ENCODE data around the gene ST8SIA5.

- no peak for TF ChIP-seq CTCF (conservative IDR thresholded peaks at IDR 0.05; ENCODE audit: low read depth, low read length)
- no peak for TF ChIP-seq BHLHE40 (IDR thresholded peaks at IDR 0.05; ENCODE audit: low read depth, low read length)
- TF ChIP-seq SMC3 (IDR thresholded peaks at IDR 0.05; ENCODE audit: low read depth, low read length) = no peak
- TF ChIP-seq, protein P1, sequence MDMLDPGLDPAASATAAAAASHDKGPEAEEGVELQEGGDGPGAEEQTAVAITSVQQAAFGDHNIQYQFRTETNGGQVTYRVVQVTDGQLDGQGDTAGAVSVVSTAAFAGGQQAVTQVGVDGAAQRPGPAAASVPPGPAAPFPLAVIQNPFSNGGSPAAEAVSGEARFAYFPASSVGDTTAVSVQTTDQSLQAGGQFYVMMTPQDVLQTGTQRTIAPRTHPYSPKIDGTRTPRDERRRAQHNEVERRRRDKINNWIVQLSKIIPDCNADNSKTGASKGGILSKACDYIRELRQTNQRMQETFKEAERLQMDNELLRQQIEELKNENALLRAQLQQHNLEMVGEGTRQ (IDR thresholded peaks at IDR 0.05; ENCODE audit: low read depth, low read length) = no peak
- TF ChIP-seq POLR2A (IDR thresholded peaks at IDR 0.05; ENCODE audit: low read depth, low read length) = no peak
- TF ChIP-seq RCOR1 (IDR thresholded peaks at IDR 0.05; ENCODE audit: insufficient replicate concordance, low read length) = no peak
- no peak for TF ChIP-seq RAD21 (IDR thresholded peaks at IDR 0.05; ENCODE audit: low read length)
- no peak for TF ChIP-seq CHD1 (IDR thresholded peaks at IDR 0.05; ENCODE audit: low read depth, low read length)
- TF ChIP-seq RFX5 (IDR thresholded peaks at IDR 0.05; ENCODE audit: low read depth, low read length) = no peak
- TF ChIP-seq MAZ (IDR thresholded peaks at IDR 0.05; ENCODE audit: borderline replicate concordance, low read depth, low read length) = no peak
- TF ChIP-seq NFE2L2 (IDR thresholded peaks at IDR 0.05; ENCODE audit: low read depth, low read length) = no peak
- TF ChIP-seq CEBPB (IDR thresholded peaks at IDR 0.05; ENCODE audit: low read depth, low read length) = no peak
- no peak for TF ChIP-seq ELK1 (IDR thresholded peaks at IDR 0.05; ENCODE audit: borderline replicate concordance, low read depth, low read length)
- no peak for TF ChIP-seq MXI1 (IDR thresholded peaks at IDR 0.05; ENCODE audit: borderline replicate concordance, low read depth, low read length)
These were observed 8.4 kb downstream of the ST8SIA5 start for GRCh38 chr18:46748466-46748865.
